ENCODE data around the gene OR10H5. TPM values are rescaled to one million over a fixed set of nuclear protein-coding genes. Genes with fewer than 3 reads are reported as not detected.
"Not testable (repeated sequence)": the region's sequence is repeated elsewhere in the genome, so short reads cannot be mapped to it uniquely, and the experiment has no call there.

OR10H5 gene
- total RNA-seq, 4 donors from 2014 or later: not detected

GRCh38 chr19:15759962-15760565 lies 27.4 kb upstream of the OR10H5 start:
- TF ChIP-seq POLR2A (IDR thresholded peaks at IDR 0.05) (no peak), CTCF (IDR thresholded peaks at IDR 0.05) (no peak)
- H3K27ac ChIP-seq: no peak overlapping the region
- no peak overlapping the region for H3K4me3 ChIP-seq (replicated peaks in 1 of 3)
- WGBS, 2 donors: 36 to 61% methylated on average over 11 to 17 of the region's 28 CpGs
- H3K9me3 ChIP-seq: no peaks in the 10 kb centered on the region
- no peaks in the 10 kb centered on the region for H3K36me3 ChIP-seq
- intact Hi-C loops (cut with DNase I): no loop called here
- no peak for DNase-seq
- no peaks in the 10 kb centered on the region for H3K4me1 ChIP-seq
- no peaks in the 10 kb centered on the region for H3K27me3 ChIP-seq

- no peak for DNase-seq
Observed at GRCh38 chr19:15769586-15769985, 17.9 kb upstream of the OR10H5 start.

GRCh38 chr19:15774159-15774558 lies 13.3 kb upstream of the OR10H5 start:
- H3K4me1 ChIP-seq; H3K27ac ChIP-seq; H3K27me3 ChIP-seq; DNase-seq; intact Hi-C loops (cut with DNase I); H3K4me3 ChIP-seq (replicated peaks in 1 of 3); H3K36me3 ChIP-seq; H3K9me3 ChIP-seq: not testable (repeated sequence)
- 71 to 73% methylated on average over 3 of the region's 3 CpGs for WGBS, 2 donors

More at GRCh38 chr19:15769586-15769985, 17.9 kb upstream of the OR10H5 start:
- 40 to 43% methylated on average over 6 of the region's 6 CpGs for WGBS, 2 donors
- intact Hi-C loops (cut with DNase I): no loop called here
- H3K36me3 ChIP-seq: no peaks in the 10 kb centered on the region
- no peaks in the 10 kb centered on the region for H3K9me3 ChIP-seq
- no peak overlapping the region for H3K4me3 ChIP-seq (replicated peaks in 1 of 3)
- no peaks in the 10 kb centered on the region for H3K27me3 ChIP-seq
- TF ChIP-seq CTCF (IDR thresholded peaks at IDR 0.05): no peak
- TF ChIP-seq POLR2A (IDR thresholded peaks at IDR 0.05): no peak
- no peaks in the 10 kb centered on the region for H3K4me1 ChIP-seq
- H3K27ac ChIP-seq: no peak overlapping the region

GRCh38 chr19:15775249-15775648 lies 12.2 kb upstream of the OR10H5 start:
- H3K9me3 ChIP-seq: no peaks in the 10 kb centered on the region
- no peak overlapping the region for H3K27ac ChIP-seq
- no peaks in the 10 kb centered on the region for H3K4me1 ChIP-seq
- no peak for DNase-seq
- no peaks in the 10 kb centered on the region for H3K36me3 ChIP-seq
- TF ChIP-seq POLR2A (IDR thresholded peaks at IDR 0.05) (no peak), CTCF (IDR thresholded peaks at IDR 0.05) (no peak)
- no peaks in the 10 kb centered on the region for H3K27me3 ChIP-seq
- WGBS, 2 donors: 48 to 56% methylated on average over 2 of the region's 2 CpGs
- intact Hi-C loops (cut with DNase I): no loop called here
- no peak overlapping the region for H3K4me3 ChIP-seq (replicated peaks in 1 of 3)

- Histone ChIP-seq H3K4me1 (no peaks in the 10 kb centered on the region), H3K27ac (no peak overlapping the region), H3K9me3 (no peaks in the 10 kb centered on the region), H3K36me3 (no peaks in the 10 kb centered on the region), H3K4me3 (replicated peaks in 1 of 3) (no peak overlapping the region), H3K27me3 (no peaks in the 10 kb centered on the region)
- no peak for TF ChIP-seq POLR2A (IDR thresholded peaks at IDR 0.05)
- TF ChIP-seq CTCF (IDR thresholded peaks at IDR 0.05): no peak
- WGBS, 2 donors: 71 to 89% methylated on average over 4 of the region's 4 CpGs
- intact Hi-C loops (cut with DNase I): no loop called here
- no peak for DNase-seq
Observed at GRCh38 chr19:15776264-15776663, 11.2 kb upstream of the OR10H5 start.
